Measurements from ENCODE around the gene B3GALT5.
A peak's percentile ranks its signal among the peaks of the same experiment; 100 is the strongest.
"Not testable (repeated sequence)": the region's sequence is repeated elsewhere in the genome, so short reads cannot be mapped to it uniquely, and the experiment has no call there.

The B3GALT5 gene

DNA sequence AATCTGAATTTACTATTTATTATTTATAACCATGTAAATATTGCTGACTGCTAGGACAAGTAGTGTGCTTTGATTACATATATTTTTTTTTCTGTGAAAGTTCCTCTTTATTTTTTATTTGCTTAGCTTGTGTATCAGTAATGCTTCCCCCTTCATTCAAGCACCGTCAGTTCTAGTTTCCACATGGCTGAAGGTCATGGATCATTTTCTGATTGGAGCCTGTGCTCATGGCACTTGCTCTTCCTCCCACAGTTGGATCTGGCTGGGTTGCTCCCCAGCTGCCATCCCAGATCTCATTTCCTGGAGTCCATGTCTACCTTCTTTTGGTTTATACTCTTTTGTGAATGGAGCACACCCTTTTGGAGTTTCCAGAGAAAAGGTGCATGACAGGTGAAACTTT, 75.3 kb downstream of the B3GALT5 start:
- no peak for FAIRE-seq
- DNase-seq (ENCODE audit: low spot score) = no peak

GRCh38 chr21:39689860-39690259, 77.1 kb downstream of the B3GALT5 start:
- DNase-seq (ENCODE audit: low spot score); FAIRE-seq: not testable (repeated sequence)

DNA sequence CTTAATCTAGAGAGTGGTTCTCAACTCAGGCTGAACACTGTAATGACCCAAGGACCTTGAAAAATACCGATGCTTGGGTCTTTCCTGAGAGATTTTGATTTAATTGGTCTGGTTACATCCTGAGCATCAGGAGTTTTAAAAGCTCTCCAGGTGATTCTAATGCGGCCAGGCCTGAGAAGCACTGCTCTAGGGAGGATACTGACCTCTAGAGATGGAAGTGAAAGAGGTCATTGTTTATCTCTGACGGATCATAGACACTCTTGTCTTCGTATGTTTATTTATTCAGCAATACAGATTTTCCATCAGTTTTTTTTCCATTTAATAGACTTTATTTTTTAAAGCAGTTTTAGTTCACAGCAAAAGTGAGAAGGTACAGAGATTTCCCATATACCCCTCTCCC, 77.7 kb downstream of the B3GALT5 start:
- DNase-seq (ENCODE audit: low spot score) (no peak), FAIRE-seq (no peak)

DNA sequence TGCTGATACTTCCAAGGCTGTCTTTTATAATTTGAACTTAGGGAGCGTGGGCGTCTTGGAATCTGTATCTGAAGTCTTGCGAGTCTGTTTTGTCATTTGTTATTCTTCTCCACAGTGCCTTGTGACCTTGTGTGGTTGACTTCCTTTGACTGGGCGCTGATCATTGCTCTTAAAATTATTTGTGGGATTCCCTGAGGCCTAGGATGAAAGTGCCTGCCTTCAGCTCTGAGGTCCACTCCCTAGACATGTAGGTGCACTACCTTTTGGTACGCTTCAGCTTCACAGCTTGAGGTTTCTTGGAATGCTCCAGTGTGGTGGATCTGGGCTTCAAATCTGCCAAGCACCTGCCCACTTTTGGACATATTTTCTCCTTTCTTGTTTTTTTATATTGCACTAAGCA, 82.0 kb downstream of the B3GALT5 start:
- FAIRE-seq (no peak), DNase-seq (ENCODE audit: low spot score) (no peak)

DNA sequence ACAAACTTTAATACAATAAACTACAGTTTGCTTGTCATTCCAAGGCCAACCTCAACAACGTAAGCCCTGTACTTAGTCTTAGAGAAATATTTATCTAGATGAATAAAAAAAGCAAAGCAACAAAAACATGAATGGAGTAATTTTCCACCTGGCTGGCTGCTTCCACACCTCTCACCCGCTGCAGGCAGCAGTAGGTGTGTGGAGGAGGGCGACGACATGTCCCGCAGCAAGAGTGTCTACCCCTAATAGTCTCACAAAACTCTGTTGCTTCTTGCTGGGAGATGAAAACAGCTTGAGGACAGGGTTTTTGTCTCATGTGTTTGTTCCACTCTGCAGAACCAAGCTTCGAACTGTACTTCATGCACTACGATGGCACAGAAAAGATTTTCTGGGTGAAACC, 83.5 kb downstream of the B3GALT5 start:
- no peak for DNase-seq (ENCODE audit: low spot score)
- no peak for FAIRE-seq

DNA sequence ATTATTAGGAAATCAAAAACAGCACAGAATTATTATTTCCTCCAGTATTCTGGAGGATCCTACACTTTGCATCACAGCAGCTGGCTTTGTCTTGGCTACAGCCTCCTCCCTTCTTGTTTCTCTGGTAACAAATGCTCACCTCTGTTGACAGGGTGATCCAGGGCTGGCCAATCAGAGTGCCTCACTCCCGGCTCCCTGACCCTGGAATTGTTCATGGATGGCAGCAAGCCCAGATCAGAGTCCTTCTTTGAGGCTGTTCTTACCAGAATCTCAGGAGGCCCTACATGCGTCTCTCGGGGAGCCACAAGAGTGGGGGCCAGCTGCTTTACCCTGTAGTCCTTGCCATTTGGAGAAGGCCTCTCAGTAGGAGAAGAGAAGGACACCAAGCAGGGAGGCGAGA, 83.9 kb downstream of the B3GALT5 start:
- no peak for FAIRE-seq

GRCh38 chr21:39700318-39700717, 87.6 kb downstream of the B3GALT5 start:
- FAIRE-seq (no peak), DNase-seq (ENCODE audit: low spot score) (no peak)

More for the DNA sequence above, 83.9 kb downstream of the B3GALT5 start:
- no peak for DNase-seq (ENCODE audit: low spot score)

DNA sequence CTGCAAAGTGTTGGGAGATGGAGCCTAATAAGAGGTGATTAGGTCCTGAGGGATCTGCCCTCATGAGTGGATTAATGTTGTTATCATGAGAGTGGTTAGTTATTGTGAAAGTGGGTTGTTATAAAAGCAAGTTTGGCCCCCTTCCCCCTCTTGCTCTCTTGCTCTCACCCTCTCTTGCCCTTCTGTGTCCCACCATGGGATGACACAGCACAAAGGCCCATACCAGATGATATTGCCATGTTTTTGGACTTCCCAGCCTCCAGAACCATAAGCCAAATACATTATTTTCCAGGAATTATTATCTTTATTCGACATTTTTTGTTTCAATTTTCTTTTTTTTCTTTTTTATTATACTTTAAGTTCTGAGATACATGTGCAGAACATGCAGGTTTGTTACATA, 90.8 kb downstream of the B3GALT5 start:
- FAIRE-seq (no peak), DNase-seq (ENCODE audit: low spot score) (no peak)

DNA sequence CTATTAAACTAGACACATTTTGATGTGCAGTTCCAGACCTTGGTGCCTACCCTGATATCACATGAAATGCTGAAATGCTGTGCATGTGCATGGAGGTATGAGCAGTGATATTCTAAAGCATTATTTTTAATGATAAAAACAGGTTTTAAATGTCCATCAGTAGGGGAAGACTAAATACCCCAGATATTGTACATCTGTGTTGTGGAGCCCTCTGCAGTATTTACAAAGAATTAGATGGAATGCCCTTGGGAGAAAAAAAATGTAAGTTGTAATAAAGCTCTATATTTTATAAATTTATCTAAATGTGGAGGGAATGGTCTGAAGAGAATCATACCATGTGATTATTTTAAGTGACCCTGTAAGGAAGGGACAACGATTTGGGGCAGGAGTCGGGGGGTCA, 93.1 kb downstream of the B3GALT5 start:
- DNase-seq (ENCODE audit: low spot score) (no peak), FAIRE-seq (no peak)

- FAIRE-seq (no peak), DNase-seq (ENCODE audit: low spot score) (no peak)
Observed at GRCh38 chr21:39707316-39707715, 94.6 kb downstream of the B3GALT5 start.

- FAIRE-seq = no peak
- DNase-seq (ENCODE audit: low spot score) = no peak
Observed at GRCh38 chr21:39710866-39711265, 98.1 kb downstream of the B3GALT5 start.

DNA sequence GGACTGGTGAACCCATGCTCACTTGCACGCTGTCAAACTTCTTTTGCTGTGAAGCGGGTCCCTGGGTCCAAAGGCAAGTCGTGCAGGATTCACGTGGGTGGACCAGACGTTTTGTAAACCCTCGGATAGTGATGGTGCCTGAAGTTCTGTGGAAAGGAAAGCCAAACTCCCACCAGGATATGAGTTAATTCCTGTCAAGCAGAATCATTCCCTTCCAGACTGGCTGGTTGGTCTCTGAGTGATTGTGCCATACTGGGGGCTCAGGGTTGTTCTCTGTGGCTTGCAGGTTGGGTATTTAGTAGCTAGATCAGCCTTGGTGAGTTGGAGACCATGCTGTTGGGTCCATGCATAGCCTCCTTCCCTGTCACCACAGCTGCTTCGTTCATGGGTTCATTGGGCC, 99.5 kb downstream of the B3GALT5 start:
- DNase-seq (ENCODE audit: low spot score) = no peak
- FAIRE-seq = no peak

GRCh38 chr21:39712976-39713375, 100.2 kb downstream of the B3GALT5 start:
- DNase-seq (ENCODE audit: low spot score) (no peak), FAIRE-seq (no peak)

- FAIRE-seq (no peak), DNase-seq (ENCODE audit: low spot score) (no peak)
Observed at GRCh38 chr21:39713905-39714304, 101.2 kb downstream of the B3GALT5 start.

DNA sequence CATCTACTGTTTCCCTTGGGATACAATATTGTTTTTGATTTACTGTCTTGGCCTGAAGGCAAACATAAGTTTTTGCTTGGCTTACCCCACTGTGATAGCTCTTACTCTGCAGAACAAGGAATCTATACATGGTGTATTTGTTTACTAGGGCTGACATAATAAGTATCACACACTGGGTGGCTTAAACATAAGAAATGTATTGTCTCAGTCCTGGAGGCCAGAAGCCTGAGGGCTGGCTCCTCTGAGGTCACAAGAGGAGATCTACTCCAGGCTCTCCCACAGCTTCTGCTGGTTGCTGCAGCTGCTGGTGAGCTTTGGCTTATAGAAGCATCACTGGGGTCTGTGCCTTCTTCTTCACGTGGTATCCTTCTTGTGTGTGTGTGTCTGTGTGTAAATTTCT, 101.6 kb downstream of the B3GALT5 start:
- no peak for FAIRE-seq

GRCh38 chr21:39715804-39716397, 103.2 kb downstream of the B3GALT5 start:
- DNase-seq (ENCODE audit: low spot score) = peak; percentile 25
- FAIRE-seq = no peak

More for the DNA sequence above, 101.6 kb downstream of the B3GALT5 start:
- no peak for DNase-seq (ENCODE audit: low spot score)

- FAIRE-seq = no peak
- no peak for DNase-seq (ENCODE audit: low spot score)
Observed at GRCh38 chr21:39720126-39720778, 107.5 kb downstream of the B3GALT5 start.

DNA sequence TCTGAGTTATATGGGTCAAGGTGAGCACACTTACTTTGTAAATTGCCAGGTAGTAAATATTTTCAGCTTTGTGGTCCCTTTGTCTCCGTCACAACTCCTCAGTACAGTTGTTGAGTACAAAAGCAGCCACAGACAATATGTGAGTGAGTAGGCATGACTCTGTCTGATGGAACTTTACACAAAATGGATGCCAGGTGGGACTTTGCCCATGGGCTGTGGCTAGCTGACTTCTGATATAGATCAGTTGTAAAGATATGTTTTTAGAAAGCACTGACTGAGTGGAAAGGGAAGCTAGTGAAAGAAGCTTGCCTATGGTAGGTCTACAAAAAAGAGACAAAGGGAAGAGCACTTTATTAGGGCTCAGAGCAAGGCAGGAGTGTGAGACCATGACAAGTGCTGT, 109.1 kb downstream of the B3GALT5 start:
- DNase-seq (ENCODE audit: low spot score) (no peak), FAIRE-seq (no peak)

Data from RCC 7860 (cell line).